Frontal cortex (tissue), 4 donors: ENCODE data around the gene DNAH9. TPM values are rescaled to one million over a fixed set of nuclear protein-coding genes. Genes with fewer than 3 reads are reported as not detected.

Experiments used
- DNase-seq, 2 donors: peaks; one replicate each; pipeline ENCODE4 v3.0.0; 2012; ENCODE audit warnings: low spot score in 2 of 2
- FAIRE-seq: peaks from 2 replicates; lab custom pipeline; 2012; peaks lifted over from hg19 to GRCh38; lab: Jason Lieb, UNC
- total RNA-seq: library from RNA; depleted of rRNA; stranded (reverse); fragments of >200 nt; gene quantifications from one replicate; pipeline ENCODE4 v1.2.3, GENCODE V29; 2014
- donor health status: control.
- donor health status: control.
- donor health status: control.

The DNAH9 gene
- total RNA-seq, 1 donor from 2014 or later, result 0.82 TPM

GRCh38 chr17:11889266-11889665 is 291.0 kb downstream of the DNAH9 start:
- no peak for FAIRE-seq
- DNase-seq, result no peak

- FAIRE-seq (no peak), DNase-seq (no peak)
These were observed 295.6 kb downstream of the DNAH9 start for GRCh38 chr17:11893862-11894261.

GRCh38 chr17:11896199-11896598 is 297.9 kb downstream of the DNAH9 start:
- FAIRE-seq (no peak), DNase-seq (no peak)

- no peak for FAIRE-seq
- no peak for DNase-seq
These were observed 300.4 kb downstream of the DNAH9 start for GRCh38 chr17:11898526-11899235.

- no peak for FAIRE-seq
These were observed 301.3 kb downstream of the DNAH9 start for GRCh38 chr17:11899537-11899942.

GRCh38 chr17:11900041-11900476 is 301.8 kb downstream of the DNAH9 start:
- no peak for FAIRE-seq
- no peak for DNase-seq

More at GRCh38 chr17:11899537-11899942, 301.3 kb downstream of the DNAH9 start:
- DNase-seq, result peak in 1 of 2 donors; percentile 22

- no peak for FAIRE-seq
- DNase-seq, result no peak
These were observed 302.4 kb downstream of the DNAH9 start for GRCh38 chr17:11900655-11901054.

- FAIRE-seq (no peak), DNase-seq (no peak)
These were observed 303.7 kb downstream of the DNAH9 start for GRCh38 chr17:11901931-11902330.

GRCh38 chr17:11908711-11909146 is 310.5 kb downstream of the DNAH9 start:
- FAIRE-seq (no peak), DNase-seq (no peak)

- FAIRE-seq (no peak), DNase-seq (no peak)
These were observed 311.1 kb downstream of the DNAH9 start for GRCh38 chr17:11909348-11909747.

GRCh38 chr17:11916091-11916490 is 317.8 kb downstream of the DNAH9 start:
- FAIRE-seq, result no peak
- DNase-seq, result no peak

GRCh38 chr17:11917415-11917814 is 319.1 kb downstream of the DNAH9 start:
- no peak for FAIRE-seq
- no peak for DNase-seq

GRCh38 chr17:11921296-11921695 is 323.0 kb downstream of the DNAH9 start:
- DNase-seq (no peak), FAIRE-seq (no peak)

- DNase-seq, result no peak
- no peak for FAIRE-seq
These were observed 324.4 kb downstream of the DNAH9 start for GRCh38 chr17:11922638-11923037.

- no peak for DNase-seq
- no peak for FAIRE-seq
These were observed 325.8 kb downstream of the DNAH9 start for GRCh38 chr17:11924076-11924475.

GRCh38 chr17:11925262-11926021 is 327.2 kb downstream of the DNAH9 start:
- FAIRE-seq (no peak), DNase-seq (no peak)

- DNase-seq, result no peak
- no peak for FAIRE-seq
These were observed 330.2 kb downstream of the DNAH9 start for GRCh38 chr17:11928436-11928835.

- DNase-seq, result no peak
- FAIRE-seq, result no peak
These were observed 334.1 kb downstream of the DNAH9 start for GRCh38 chr17:11932337-11932898.

GRCh38 chr17:11935734-11936406 is 337.6 kb downstream of the DNAH9 start:
- FAIRE-seq (peak; percentile 6), DNase-seq (peak in 1 of 2 donors; percentile 40)

GRCh38 chr17:11940904-11941303 is 342.6 kb downstream of the DNAH9 start:
- DNase-seq, result no peak
- FAIRE-seq, result no peak
